T-helper 9 cell (primary cell): ENCODE measurements around the gene XRCC1.
A peak's percentile ranks its signal among the peaks of the same experiment; 100 is the strongest.
"Not testable (repeated sequence)": the region's sequence is repeated elsewhere in the genome, so short reads cannot be mapped to it uniquely, and the experiment has no call there.

Source experiments
- DNase-seq: peaks from one replicate; pipeline ENCODE4 v3.0.0-alpha.2; 2020

XRCC1 gene

DNA sequence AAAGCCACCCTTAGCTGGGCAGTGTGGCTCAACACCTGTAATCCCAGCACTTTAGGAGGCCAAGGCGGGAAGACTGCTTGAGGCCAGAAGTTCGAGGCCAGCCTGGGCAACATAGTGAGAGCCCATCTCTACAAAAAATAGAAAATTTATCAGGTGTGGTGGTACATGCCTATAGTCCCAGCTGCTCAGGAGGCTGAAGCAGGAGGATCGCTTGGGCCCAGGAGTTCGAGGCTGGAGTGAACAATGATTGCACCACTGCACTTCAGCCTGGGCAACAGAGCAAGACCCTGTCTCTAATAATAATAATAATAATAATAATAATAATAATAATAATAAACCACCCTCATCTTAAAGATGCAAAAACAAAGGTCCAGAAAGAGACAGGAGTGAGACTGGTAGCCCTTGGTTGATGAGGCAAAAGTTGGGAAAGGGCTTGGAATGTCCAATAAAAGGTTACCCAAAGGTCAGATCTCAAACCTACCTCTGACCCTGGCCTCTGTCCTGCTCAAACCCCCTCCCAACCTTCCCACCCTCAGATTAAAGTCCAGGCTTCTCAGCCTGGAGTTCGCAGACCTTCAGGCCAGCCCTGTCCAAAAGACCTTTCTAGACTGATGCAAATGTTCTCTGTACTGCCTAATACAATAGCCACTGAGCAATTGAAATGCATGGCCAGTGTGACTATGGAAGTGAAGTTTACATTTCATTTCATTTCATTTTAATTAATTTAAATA is 33.2 kb downstream of the XRCC1 start:
- no peak for DNase-seq

DNA sequence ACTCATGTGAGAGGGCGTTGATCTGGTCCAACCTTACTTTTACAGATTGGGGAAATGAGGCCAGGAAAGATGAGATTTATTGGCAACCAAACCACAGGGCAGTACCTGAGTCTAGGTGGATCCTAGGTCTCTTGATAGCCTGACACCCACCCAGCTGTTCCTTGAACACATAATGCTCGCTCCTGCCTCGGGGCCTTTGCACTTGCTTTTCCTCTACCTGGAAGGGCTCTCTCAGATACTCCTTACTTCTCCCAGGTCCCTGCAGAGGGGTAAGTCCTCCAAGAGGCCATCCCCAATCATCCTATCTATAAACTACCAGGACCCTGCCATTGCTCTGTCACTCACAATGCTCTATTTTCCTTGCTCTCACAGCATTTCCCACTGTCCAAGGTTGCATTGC is 34.9 kb downstream of the XRCC1 start:
- DNase-seq: no peak

DNA sequence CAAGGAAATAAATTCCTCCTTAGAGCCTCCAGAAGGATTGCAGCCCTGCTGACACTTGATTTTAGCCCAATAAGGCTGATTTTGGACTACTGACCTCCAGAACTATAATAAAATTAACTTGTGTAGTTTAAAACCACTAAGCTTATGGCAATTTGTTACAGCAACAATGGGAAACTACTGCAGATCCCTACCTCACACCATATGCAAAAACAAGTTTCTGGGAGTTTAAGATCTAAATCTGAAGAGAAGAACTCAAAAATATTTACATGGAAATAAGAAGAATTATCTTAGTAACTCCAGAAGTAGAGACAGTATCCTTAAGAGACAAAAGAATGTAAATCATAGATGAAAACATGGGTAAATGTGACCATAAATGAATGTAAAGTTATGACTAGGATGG is 36.4 kb downstream of the XRCC1 start:
- DNase-seq: no peak

DNA sequence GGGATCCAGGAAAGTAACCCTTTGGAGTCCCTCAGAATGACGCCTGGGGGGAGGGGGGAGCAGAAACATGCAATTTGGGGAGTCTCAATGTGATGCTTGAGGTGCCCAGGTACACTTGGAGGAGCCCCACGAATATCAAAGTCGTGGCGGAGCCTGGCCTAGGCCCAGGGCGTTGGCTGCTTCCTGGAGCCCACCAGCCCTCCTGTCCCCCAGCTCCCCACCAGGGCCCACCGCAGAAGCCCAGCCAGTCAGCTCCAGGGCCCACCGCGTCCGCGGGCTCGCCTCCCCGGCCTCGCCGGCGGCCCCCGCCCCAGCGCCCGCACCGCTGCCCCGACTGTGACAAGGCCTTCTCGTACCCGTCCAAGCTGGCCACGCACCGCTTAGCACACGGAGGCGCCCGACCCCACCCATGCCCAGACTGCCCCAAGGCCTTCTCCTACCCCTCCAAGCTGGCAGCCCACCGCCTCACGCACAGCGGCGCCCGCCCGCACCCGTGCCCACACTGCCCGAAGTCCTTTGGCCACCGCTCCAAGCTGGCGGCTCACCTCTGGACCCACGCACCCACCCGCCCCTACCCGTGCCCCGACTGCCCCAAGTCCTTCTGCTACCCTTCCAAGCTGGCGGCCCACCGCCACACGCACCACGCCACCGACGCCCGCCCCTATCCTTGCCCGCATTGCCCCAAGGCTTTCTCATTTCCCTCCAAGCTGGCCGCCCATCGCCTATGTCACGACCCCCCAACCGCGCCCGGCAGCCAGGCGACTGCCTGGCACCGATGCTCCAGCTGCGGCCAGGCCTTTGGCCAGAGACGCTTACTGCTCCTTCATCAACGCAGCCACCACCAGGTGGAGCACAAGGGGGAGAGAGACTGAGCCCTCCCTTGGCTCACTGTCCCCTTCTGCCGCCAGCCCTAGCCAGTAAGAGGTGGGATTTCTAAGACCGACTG is 40.2 kb downstream of the XRCC1 start:
- no peak for DNase-seq

DNA sequence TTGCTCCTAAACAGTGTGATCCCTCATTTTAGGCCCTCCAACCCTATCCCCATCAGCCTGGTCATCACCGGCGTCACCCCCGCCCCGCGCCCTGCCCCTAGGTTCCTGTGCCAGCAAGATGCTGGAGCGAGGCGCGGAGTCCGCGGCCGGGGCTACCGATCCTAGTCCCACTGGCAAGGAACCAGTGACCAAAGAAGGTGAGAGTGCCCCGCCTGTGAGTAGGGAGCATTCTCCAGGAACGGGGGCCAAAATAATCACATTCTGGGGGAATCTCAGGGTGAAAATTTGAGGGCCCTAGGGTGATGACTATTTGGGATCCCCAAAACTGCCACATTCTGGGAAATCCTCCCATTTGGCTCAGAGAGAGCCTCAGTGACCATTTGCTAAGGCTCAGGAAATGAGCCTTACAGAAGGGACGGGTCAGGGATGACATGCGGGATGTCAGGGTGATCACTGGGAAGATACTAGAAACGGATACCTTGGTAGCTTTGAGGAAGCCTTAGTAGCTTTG is 41.0 kb downstream of the XRCC1 start:
- DNase-seq: no peak

DNA sequence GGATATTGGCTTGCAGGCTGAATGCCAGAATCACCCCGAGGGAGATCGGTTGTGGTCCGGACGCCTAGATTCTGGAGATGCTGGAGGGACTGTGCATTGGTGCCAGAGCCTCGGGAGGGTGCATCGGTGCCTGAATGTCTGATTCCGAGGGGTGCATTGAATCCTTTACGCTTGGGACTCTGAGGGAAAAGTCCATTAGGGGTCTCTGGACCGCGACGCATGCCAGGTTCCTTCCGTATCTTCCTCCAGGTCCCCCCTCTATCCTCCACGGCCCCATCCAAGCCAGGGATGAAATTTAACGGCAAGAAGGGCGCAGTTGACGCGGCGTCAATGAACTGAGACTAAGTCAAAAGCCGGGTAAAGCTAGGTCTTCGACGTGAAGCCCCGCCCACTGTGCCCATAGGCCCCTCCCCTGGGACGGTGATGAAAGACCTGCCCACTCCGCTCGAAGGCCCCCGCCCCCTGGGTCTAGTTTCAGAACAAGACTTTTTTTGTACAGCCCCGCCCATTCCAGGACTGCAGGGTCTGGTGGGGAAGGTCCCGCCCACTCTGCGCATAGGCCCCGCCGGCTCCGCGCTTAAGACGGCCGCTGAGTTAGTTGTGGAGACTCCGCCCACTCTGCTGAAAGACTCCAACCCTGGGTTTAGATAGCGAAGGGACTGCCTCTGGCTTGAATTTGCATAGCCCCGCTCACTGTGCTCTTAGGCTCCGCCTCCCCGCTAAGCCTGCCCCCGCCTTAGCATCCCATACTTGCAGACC is 41.6 kb downstream of the XRCC1 start:
- DNase-seq: peak; percentile 85

DNA sequence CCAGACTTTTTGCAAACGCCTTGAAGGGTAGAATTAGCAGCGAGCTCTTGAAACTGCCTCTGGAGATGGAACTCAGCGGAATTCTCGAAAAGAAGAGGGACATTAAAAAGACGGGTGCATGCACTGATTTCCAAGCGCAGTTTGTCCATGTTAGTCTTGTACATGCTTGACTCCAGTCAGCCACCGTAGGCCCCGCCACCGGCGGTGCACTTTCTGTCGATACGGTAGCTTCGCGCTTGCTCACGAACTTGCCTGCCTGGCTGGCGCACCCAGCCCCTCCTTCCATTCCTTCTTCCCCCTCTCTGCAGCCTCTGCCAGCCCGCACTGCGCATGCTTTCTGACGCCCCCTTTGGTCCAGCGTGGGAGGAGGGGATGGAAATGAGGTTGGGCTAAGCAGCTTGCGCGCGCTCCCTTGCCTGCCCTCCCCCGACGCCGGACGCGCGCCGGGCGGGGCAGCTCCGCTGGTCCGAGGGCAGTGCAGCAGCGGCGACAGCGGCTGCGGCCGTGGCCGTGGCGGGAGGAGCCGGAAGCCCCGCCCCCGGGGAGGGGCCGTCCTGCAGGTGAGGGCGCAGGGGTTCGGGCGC is 42.3 kb downstream of the XRCC1 start, which contains the start of gene ZNF575:
TSS of gene ZNF575 (plus strand) at position 227 of the 584 bp plus-strand sequence. CDS start 1,235 bp downstream, outside the sequence.
- DNase-seq: peak; percentile 63

DNA sequence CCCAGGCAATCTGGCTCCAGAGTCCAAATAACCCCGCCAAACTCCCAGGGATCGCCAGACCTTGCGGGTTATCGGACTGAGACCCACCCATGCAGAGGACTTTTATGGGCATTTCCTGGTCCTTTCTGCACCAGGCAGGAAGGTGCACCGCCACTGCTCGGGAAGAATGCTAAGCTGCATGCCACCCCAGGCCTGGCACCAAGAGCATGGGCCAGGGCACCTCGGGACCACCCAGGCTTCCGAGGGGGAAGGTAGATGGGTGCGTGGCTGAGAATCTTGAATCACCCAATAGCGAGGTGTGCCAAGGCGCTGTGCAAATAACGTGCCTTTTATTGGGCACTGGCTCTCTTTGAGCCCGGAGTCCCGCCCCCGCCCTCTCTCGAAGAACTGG is 42.8 kb downstream of the XRCC1 start:
- no peak for DNase-seq

DNA sequence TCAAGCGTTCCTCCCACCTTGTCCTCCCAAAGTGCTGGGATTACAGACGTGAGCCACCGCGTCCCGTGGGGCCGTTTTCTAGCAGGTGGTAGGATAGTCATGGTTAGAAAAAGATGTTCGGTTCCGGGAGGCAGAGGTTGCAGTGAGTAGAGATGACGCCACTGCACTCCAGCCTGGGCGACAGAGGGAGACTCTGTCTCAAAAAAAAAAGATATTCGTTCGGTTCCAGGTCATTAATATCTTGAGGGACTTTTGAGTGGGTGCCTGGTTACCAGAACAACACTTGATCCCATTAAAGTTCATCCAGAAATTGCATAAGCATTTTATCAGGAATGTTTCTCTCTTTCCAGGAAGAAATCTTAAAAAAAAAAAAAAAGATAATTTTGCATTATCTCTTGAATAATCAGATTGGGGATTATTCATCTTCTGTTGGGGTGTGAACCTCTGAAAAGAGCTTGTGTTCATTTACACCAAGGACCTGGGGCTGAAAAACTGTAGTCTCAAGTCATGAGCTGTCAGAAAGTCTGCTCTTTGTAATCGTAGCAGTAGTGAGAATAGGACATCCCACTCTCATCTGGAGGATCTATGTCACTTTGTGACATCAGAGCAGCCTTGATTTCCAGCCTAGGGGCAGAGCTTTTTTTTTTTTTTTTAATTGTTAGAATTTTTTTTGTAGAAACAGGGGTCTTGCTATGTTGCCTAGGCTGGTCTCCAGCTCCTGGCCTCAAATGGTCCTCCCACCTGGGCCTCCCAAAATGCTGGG is 47.3 kb downstream of the XRCC1 start:
- no peak for DNase-seq

DNA sequence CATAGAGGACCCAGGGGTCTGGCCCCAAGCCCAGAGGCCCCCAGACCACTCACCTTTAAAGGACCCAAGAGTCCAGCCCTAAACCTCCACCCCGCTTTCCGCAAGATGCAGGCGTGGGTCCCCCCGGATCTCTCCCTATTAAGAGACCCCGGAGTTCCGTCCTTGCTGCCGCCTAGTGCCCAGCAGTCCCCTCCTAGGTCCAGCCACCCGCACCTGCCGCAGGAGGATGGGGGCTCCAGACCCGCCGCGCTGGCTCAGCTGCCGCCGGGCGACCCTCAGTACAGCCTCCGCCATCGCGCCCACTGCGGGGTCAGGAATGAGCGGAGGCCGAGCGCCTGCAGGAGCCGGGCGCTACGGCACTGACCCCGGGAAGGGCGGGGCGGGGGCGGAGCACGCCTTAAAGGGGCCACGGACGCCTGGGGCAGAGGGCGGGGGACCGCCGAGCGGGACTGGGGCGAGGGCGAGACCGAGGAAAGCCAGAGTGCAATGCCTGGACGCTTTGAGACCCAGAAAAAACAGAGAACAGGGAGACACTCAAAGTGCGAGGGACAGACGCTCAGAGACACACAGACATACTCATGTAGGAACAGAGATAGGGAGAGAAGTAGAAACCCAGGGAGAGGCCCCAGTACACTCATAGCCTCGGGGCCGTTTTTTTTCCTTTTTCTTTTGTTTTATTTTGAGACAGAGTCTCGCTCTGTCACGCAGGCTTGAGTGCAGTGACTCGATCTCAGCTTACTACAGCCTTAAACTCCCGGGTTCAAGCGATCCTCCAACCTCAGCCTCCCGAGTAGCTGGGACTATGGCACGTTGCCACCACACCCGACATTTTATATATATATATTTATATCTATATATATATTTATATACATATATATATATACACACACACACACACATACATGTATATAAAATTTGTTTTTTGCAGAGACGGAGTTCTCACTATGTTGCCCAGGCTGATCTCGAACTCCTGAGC is 48.2 kb downstream of the XRCC1 start, which contains the start of gene ETHE1:
TSS of gene ETHE1 (minus strand) at position 318 of the 976 bp plus-strand sequence. CDS start at position 294, 24 bp downstream.
- DNase-seq: peak; percentile 67

DNA sequence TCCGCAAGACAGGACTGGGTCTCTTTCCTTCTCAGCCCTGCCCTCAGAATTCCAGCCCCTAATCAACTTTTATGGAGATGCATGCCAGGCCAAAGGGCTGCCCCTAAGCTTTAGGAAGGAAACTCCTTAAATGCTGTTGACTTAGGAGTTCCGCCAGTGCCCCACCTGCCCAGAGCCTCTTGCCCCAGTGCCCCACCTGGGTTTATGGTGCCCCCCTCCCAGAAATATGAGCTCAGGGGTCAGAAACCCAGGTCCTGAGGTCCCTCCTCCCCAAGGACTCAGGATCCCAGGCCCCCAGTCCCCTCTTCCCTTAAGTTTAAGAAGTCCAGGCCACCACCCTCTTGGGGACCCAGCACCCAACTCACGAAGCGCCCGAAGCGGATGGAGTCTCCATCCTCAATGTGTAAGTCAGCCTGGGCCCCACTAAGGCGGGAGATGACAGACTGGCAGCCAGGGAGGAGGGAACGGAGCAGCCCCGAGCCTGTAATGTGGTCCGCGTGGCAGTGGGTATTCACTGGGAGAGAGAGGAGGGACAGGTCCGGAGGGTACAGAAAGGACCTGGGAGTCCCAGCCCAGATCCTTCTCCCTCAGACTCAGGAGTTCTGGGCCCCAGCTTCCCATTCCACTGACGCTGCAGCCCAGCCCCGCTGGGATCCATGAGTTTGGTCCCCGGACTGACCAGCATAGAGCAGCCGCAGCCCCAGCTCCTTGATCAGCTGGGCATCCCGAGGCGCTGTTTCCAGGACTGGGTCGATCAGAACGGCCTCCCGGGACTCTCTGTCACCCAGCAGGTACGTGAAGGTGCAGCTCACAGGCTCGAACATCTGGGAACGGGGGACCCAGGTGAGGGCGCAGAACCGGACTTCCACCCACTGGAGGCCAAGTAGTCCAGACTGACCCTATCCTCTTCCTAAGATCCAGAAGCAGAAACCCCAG is 49.2 kb downstream of the XRCC1 start:
- DNase-seq: no peak

DNA sequence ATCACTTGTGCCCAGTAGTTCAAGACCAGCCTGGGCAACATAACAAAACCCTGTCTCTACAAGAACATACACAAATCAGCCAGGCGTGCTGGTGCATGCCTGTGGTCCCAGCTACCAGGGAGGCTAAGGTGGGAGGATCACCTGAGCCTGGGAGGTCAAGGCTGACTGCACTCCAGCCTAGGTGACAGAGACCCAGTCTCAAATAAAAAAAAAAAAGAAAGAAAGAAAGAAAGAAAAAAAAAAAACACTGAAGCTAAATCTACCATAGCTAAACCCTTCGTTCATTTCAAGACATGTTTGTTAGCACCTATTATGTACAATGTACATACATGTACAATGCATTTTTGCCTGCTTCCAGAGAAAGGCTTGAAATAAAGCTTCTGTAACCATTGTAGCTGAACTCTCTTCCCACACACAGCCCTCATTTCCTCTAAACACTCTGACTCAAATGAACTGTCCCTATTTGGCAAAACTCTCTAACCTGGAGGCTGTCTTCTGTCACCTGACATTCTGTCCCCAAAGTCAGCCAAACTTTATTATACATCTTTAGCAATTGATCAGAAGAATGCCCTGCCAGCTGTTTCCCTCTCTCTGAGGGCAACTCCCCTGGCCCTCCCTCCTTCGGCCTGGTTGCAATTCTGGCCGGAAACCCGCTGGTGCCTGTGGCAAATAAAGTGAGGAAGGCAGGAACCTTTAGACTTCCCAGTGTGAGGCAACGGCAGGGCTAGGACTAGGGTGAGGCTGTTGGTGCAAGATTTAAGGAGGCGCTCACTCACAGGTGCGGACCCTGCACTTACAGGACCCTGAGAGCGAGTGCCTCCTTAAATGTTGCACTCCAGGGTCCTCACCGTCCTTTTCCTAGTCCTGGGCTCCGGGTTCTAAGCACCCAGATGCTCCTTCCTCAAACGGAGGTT is 50.1 kb downstream of the XRCC1 start:
- DNase-seq: peak; percentile 21

DNA sequence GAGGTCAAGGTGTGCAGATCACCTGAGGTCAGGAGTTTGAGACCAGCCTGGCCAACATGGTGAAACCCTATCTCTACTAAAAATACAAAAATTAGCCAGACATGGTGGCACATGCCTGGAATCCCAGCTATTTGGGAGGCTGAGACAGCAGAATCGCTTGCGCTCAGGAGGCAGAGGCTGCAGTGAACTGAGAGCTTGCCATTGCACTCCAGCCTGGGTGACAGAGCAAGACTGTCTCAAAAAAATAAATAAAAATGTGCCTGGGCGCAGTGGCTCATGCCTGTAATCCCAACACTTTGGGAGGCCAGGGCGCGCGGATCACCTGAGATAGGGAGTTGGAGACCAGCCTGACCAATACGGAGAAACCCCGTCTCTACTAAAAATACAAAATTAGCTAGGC is 51.6 kb downstream of the XRCC1 start:
- DNase-seq: not testable (repeated sequence)

DNA sequence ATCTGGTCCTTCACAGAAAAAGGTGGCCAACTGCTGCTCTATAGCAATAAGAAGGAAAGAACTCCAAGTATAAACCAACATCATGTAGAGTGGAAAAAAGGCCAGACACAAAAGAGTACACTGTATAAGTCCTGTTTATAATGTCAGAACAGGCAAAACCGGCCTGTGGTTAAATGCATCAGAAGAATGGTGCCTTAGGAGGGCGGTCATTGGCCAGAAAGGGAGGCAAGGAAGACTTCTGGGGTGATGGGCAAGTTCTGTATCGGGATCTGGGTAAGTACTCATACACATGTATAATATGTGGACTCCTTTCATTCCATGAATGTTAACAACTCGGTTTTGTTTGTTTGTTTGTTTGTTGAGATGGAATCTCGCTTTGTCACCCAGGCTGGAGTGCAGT is 52.4 kb downstream of the XRCC1 start:
- DNase-seq: no peak

DNA sequence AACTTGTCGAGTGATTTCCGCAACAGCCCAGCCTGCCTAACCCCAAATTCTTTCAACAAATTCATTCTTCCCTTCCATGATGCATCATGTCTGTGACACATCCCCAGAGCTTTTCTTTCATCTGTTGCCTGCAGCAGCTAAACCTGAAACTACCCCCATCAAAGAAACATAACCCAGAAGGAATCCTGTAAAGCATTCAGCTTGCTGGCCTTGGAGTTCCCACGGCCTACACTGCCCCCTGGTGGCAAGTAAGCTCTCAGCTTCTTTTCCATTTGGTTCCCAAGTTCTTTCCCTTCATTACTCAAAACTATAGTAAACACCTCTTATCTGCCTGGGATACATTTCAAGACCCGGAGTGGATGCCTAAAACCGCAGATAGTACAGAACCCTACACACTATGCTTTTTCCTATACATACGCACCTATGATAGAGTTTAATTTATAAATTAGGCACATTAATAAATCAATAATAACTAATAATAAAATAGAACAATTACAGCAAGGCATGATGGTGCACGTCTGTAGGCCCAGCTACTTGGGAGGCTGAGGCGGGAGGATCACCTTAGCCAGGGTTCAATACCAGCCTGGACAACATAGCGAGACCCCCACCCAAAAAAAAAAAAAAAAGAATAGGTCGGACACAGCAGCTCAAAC is 55.8 kb downstream of the XRCC1 start:
- peak; percentile 80 for DNase-seq

DNA sequence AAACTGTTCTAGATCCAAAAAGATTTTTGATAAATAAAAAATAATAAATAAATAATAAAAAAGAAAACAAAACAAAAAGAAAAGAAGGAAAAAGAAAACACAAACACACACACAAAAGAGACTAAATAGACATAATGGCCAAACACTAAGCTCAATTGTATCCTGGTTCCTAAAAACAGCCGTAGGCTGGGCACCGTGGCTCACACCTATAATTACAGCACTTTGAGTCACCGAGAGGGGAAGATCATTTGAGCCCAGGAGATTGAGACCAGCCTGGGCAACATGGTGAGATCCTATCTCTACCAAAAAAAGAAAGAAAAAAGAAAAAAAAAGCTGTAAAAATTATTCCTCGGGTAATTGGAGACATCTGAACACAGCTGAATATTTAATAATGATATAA is 57.3 kb downstream of the XRCC1 start:
- no peak for DNase-seq

DNA sequence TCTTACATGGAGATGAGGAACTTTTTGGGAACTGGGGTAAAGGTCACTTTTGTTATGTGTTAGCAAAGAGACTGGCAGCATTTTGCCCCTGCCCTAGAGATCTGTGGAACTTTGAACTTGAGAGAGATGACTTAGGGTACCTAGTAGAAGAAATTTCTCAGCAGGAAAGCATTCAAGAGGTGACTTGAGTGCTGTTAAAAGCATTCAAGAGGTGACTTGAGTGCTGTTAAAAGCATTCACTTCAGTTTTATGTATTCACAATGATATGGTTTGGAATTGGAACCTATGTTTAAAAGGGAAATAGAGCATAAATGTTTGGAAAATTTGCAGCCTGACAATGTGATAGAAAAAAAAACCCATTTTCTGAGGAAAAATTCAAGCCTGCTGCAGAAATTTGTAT is 62.9 kb downstream of the XRCC1 start:
- DNase-seq: not testable (repeated sequence)
